IPS-NIHi7 (cell line): ENCODE measurements around the gene PRKN.

Experiments used
- DNase-seq: peaks from one replicate; pipeline ENCODE4 v3.0.0; 2012; ENCODE audit warnings: mixed read lengths; ENCODE audit errors: extremely low spot score

PRKN gene

DNA sequence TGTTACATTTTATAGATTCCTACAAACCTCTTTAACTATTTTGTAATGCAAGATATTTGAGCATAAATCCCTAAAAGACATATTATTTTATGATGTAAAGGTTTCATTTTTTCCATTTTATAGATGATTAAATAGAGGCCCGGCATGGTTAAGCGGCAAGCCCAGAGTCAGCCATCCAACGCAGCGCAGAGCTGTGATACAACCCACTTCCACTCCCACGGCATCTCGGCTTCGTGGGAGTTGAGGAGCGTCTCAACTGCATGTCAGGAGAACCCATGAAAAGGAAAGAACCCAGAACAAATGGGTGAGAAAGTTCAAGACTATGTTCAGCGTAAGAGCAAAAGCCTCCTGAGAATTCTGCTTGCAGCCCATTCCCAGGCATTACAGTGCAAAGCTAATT is 488.2 kb downstream of the PRKN start:
- DNase-seq, result no peak

DNA sequence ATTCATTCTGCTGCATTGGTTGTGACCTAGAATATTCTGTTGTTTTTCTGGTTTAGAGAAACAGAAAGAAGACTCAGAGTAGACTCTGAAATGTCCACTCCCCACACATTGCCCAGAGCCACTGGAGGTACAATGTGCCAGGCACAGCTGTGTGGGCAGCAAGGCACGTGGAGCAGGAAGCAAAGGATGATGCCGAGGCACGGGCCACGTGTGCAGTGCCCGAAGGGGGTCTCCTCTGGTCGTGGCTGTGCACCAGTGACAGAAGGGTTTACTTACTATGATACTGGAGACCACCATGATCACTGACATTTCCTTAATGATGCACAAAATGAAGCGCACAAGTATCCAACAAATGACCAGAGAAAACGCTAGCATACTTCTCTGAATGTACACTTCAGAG is 488.9 kb downstream of the PRKN start:
- no peak for DNase-seq

DNA sequence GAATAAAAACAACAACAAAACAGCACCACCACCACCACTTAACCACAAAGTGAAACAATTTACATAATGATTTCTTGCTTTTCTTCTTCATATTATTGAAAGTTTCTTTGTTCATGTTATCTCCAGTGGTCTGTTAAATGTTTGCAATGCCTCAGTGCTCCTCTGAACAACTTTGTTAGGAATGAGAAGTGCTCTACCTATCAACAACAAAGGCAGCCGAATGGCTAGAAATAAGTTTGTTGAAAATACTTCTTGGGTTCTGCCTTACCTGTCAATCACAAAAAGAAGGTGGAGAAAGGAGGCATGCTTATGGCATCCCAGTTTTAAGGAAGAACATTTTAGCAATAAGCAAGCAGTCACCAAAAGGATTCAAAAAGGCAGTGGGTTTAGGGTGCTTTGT is 490.2 kb downstream of the PRKN start:
- DNase-seq, result no peak

DNA sequence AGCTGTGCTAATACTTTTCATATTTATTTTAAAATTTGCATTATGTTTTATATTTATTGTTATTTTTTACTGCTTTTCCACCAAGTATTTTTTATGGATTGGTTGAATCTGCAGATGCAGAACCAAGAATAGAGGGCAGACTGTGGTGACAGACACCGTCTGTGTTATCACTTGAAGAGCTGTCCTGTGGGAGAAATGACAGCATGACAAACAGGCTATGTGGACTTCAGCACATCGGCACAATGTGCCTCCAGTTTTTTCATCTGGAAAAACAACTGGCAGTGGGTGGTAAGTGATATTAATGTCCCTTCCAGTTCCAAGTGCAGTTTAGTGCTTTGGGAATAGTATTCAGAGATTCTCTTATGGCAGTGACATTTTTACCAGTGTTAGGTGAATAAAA is 492.9 kb downstream of the PRKN start:
- no peak for DNase-seq

DNA sequence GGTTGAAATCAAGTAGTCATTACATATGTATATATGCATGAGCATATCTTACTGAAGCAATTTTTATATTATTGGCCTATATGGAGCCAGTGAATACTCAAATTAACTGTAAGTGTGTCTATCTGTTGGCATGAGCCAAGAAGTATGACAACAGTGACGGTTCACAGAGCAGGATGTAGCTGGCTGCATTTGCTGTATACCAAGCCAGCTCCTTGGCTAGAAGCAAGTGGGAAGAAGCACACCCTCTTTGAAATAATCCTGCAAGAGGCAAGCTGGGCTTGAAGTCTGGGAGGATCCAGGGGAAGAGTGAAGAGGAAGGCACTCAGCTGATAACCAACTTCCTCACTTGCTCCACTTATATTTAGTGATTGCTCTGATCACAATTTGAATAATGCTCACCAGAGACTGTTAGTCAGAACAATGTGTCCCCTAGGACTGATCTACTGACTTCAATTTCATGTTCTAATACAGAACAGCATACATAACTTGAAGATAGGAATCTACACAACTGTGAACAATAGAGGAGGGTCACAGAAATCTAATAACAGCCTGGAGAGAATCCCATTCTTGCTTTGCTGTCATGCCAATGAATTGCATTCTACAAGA is 497.3 kb downstream of the PRKN start:
- DNase-seq, result no peak

DNA sequence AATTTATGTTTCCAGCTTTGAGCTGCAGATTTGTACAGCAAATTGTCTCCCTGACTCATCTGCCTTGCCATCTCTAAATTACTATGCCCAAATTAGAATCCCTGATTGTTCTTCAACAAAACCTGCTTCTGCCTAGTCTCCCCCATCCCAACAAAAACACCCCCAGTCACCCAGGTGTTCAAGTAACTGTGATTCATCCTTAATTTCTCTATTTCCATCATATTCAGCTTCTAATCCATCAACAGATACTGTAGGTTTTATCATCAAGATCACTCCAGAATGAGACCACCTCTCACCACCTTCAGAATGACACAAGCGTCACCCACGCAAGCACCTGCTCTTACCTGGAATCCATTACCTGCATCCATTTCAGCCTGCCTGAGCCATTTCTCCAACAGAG is 498.5 kb downstream of the PRKN start:
- no peak for DNase-seq

DNA sequence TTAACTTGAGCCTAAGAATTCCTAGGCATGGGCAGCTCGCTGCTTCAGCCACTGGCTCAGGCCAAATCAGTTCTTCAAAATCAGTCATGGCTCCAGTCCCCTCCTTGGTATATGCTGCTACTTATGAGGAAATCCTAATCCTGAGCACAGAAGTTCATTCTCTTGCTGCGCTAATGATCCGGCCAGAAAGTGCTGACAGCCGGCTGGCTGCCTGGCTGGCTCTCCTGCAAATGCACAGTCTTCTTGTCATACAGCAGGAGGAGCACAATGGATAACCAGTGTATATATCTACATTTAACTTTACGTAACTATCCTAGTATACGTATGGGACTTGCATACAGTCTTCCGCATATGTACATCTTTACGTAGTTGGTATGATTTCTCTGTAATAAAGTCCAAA is 500.8 kb downstream of the PRKN start:
- DNase-seq, result no peak

DNA sequence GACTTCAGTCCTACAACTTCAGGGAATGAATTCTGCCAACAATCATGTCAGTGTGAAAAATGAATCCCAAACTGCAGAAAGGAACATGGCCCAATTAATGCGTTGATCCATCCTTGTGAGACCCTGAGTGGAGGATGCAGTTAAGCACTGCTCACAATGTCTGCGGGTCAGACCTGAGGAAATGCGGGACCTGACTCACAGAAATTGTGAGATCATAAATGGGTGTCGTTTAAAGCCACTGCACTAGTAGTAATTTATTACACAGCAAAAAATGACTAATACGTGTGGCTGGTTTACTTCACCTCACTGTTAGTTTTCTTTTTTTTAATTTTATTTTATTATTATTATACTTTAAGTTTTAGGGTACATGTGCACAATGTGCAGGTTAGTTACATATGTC is 505.0 kb downstream of the PRKN start:
- DNase-seq, result no peak

DNA sequence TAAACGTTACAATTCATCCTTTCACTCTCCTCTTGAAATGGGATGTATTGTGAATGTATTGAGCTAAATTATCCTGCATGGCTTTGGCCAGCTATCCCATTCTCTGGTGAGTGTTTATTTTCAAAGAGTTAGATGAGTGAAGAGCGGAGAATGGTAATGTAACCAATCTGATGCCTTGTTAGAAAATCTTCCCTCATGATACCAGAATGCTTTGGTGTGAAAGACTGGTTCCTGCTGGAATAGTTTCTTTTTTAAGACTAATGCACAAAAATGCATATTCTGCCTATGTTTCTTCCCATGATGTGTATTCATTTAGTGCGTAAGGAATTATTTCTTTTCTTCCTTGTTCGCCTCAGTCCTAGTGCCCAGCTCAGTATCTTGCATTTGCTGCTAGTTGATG is 506.7 kb downstream of the PRKN start:
- DNase-seq, result no peak

DNA sequence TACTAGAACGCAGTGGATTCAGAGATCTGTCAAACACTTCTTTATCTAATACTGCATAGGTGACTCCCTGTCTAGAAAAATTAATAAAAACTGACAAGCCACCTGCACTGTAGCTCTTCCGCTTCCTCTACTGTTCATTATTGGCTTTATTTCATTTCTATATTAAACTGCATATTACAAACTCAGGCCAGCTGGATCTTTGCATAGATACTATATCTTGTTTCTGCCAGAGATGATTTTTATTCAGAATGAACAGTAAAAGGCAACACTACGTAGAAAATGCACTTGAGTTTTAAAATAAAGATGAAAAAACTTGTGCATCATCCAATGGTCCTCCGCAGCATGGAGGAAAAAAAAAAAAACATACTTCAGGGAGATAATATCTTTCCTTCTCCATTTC is 508.3 kb downstream of the PRKN start:
- no peak for DNase-seq

DNA sequence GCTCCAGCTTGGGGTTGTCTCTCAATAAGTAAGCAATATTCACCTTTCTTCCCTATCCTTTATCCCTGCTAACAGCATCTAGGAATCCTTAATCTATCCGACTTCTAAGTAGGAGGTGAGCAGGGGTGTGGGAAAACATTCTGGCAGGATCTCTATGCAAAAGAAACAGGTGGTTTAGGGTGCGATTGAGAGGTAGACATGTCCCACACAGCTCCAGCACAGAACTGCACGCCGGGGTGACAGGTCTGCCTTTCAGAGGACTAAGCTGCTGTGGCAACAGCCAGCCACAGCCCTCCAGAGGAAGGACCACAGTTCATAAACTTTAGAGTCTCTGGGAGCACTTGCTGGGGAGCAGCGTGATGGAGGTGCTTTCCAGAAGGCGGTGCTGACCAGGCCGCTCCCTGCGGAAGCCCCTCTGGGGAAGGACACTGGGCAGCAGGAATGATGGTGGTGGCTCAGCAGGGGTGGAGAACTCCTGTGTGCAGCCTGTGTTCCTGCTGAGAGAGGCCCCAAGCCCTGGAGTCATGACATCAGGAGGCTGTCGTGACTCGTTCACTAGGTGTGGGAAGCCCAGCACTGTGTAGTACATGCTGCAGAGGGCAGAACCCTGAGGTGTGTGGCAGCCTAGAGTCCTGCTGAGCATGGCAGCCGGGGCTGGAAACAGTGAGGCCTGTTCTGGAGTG is 509.6 kb downstream of the PRKN start:
- DNase-seq, result no peak

DNA sequence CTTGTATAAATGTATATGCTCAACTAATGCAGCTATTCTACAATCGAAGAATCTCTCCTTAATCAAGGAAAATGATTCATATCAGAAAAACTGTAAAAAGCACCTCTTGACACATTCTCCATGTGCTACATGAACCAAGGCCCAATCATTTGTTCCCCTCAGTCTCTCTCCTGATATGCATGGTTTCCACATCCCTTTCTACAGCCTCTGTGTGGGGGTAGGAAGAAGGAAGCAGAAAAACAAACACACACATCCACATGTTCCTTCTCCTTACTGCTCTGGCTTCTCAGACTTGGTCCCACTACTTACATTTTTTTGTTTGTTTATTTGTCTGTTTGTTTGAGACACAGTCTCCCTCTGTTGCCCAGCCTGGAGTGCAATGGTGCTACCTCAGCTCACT is 510.5 kb downstream of the PRKN start:
- DNase-seq, result no peak

DNA sequence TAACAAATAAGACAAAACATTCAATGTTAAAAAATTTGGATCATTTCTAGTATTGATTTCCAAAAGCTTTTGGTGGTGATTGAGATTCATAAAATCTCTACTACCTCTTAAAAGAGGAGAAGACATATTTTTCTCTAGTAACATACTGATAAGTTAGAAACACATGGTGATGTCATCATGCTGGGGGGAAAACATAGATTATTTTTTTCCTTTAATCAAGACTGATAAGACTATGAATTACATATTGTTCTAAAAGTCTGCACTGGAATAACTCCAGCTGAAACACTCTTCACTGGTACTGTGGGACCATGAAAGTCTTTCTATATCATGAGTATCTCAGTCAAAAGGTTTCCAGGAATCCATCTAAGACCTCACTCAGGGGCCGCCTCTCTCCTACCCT is 515.8 kb downstream of the PRKN start:
- no peak for DNase-seq

DNA sequence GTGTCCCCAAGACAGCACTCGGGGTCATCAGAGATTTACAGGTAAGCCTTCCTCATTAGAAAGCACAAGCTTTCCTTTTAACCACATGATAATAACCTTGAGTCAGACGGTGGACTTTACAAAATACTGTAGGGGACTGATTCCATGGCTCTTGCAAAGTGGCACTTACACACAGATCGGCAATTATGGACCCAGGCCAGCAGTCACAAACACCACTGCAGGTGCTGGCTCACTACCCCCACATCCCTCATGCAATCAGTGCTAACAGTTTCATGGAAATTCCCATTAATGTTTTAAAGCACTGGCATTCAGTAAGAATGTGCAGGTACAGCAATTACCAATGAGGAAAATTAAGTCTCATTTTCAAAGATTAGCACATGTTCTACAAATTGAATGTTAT is 516.5 kb downstream of the PRKN start:
- DNase-seq, result no peak

DNA sequence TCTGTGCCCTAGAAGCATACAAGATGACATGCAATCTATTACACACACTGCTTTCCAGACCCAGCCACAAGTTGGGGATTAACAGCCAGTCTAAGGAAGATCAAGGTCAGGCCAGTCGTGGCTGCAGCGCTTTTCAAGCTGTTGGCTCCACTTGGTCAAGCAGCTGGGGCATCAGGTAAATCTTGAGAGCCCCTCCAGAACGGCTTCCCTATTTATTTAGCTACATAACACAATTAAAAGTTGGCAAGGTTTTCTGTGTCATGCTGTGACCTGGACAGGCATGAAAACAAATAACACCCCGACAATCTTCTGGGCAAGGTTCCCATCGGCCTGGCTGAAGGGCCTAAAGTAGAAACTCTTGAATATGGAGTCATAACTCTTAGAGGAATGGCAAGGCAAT is 524.3 kb downstream of the PRKN start:
- DNase-seq, result no peak

DNA sequence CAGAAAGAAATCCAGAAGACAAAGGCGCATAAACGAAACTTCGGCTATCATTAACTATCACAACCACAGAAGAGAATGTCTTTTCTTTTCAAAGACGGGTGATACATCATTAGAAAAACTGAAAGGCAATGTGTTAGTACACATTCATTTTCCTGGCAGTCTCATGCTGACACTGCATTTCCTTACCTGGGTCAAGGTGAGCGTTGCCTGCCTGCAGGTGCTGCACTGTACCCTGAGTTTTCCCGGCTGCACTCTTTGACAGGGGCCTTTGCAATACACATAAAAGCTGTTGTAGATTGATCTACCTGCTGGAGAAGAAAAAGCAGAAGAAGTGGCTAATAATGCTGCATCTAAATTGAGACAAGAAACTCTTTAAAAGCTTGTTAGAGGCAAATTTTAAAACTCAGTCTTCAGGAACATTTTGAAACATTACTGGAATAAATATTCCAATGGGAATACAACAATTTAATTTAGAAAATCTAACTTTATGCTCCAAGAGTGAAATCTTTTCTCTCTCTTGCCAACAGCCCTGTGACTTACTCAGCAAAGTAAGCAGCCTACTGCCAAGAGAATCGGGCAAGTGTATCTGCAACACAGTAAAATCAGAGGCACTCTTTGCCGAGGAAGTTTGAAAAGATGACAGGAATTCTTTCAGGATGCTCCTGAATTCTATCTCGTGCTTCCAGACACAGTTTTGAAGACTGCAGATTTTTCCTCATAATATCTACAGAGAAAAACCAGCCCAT is 526.4 kb downstream of the PRKN start:
- no peak for DNase-seq

DNA sequence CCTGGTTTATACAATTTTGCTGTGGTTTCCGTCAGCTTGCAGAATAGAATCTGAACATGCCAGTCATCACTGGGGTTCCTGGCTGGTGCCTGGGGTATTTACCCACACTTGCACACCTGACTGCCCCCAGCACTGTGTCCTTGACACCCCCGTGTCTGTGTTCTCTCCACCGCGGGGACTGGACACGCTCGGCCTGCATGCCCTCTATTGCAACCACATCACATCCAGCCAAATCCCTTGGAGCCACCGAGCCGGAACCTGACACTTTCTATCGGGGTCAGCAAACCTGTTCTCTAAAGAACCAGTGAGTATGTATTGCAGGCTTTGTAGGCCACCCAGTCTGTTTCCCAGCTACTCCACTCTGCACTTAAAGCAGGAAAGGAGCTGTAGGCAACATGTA is 527.5 kb downstream of the PRKN start:
- DNase-seq, result no peak

DNA sequence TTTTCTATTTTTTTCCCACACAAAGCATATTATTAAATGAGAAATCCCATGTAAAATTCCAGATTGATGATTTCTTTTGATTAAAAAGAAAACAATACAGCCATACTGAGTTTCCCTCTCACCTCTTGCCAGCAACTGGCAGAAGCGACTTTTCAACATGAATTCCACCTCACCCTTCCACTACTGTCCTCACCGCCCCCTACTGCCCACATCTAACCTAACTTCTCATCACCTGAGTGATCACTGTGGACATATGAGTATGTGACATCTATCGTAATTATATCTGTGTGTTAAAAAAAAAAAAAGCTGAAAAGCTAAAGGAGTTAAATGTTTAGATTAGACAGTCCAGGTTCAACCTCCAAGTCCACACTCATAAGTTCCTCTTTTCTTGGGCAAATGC is 528.6 kb downstream of the PRKN start:
- no peak for DNase-seq

DNA sequence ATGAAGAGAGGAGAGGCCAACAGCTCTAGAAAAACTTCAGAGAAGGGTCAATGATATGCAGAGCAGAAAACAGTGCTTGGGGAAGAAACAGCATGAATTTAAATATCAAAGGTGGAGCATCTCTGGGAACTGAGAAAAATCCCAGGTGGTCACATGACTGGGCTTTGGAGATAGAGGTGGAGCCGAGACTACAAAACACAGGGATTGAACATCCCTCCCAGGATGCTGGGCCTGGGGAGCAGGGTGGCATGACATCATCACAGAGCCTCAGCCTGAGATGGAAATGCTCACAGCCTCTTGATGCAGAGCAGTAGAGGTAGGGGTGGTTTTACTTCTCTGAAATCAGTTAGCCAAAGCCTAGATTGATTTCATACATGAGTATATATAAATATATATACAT is 529.5 kb downstream of the PRKN start:
- peak; percentile 21 for DNase-seq

DNA sequence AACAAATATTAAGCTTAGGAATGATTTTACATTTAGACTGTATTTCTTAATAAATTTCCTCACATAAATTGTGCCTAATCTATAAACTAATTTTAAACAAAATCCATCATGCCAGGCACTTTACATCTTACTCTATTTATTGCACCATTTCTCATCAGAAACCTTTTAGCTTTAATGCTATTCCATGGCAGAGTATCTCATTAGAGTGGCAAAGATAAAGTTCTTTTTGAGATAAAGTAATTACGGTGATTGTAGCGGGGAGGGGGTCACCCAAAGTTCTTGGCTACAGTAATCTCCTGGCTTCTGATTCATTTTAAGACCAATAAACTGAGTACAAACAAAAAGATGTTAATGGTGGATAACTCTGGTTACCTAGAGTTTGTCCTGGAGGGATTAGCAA is 532.1 kb downstream of the PRKN start:
- DNase-seq, result no peak

DNA sequence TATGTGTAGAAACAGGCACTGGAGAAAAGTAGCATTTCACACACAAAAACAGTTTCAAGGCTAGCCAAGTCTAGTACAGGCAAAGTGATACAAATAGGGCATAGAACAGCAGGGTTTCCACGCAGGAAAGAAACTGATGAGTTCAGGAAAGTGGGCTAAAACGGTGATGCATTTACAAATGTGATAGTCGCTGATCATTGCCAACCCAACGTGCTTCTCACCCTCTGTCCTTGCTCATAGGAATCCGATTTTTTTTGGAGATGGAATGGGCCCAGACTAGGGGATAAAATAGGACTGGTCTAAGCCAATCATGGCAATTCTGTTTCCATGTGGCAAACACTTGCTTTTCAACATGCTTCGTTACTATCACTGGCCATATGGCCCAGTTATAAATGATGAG is 536.6 kb downstream of the PRKN start:
- DNase-seq, result no peak

DNA sequence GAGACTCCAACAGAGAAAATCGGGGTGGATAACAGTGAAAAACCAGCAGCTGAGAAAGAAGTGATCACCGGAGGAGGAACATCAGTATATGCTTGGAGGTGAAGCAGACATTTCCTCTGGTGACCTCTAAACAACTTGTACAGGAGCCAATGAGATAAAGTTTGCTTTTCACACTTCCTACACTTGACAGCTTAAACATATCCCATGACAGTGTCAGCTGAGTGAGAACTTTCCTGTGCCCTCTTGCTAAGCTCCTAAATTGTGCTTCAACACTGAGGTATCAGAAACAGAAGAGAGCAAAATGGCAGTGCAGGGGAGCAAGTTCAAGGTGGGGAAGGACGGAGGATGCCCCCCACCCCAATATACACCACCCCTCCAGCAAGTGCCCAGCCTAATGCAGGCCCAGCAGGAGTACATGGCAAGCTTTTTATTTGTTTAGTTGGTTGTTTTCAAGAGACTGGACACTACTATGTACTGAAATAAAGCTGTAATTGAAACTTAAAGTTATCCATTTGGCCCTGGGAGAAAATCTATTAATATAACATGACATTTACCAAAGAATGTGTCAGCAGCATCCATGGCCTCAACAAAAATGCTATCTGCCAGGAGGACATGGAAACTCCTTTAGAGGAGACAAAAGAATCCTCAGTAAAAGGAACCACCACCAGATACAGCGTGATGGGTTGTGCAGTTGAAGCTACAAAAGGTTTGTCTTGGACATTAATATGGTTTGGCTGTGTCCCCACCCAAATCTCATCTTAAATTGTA is 540.2 kb downstream of the PRKN start:
- no peak for DNase-seq

DNA sequence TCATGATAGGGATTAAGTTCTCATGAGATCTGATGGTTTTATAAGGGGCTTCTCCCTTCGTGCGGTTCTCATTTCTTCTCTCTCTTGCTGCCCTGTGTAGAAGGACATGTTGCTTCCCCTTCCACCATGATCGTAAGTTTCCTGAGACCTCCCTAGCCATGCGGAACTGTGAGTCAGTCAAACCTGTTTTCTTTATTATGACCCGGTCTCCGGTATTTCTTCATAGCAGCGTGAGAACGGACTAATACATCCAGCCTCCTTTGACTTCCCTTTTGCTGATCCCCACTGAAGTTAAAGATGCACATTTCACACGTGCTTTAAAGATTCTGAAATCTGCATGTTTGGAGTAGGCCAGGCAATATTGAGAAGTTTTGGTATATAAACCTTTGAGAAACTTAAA is 543.1 kb downstream of the PRKN start:
- no peak for DNase-seq
